MCF 10A (cell line): ENCODE results near the gene ALKBH2. TPM values are rescaled to one million over a fixed set of nuclear protein-coding genes. Genes with fewer than 3 reads are reported as not detected.

Experiments used
- Bru-seq: library from RNA; stranded (reverse); fragments of 400-500 nt; gene quantifications from one replicate; lab custom pipeline; 2021; lab: Mats Ljungman, UMichigan
- BruChase-seq, 2 experiments: library from RNA; stranded (reverse); fragments of 400-500 nt; gene quantifications; one replicate each; lab custom pipeline; 2021; lab: Mats Ljungman, UMichigan
- BruUV-seq: library from RNA; stranded (reverse); fragments of 400-500 nt; replicated peaks from 2 replicates; lab custom pipeline; 2021; lab: Mats Ljungman, UMichigan
- CTCF ChIA-PET: fragments of 300-600 bp; sonication (Branson Sonifier 250); formaldehyde crosslinking; extraction: SDS; loops from one replicate; lab custom pipeline; 2021; ENCODE audit warnings: antibody characterized with exemption, inconsistent platforms; lab: Yijun Ruan, JAX
- POLR2A ChIA-PET: fragments of 300-600, 350-650 bp; sonication (Branson Sonifier 250); formaldehyde crosslinking; extraction: SDS; loops from one replicate; lab custom pipeline; 2020; ENCODE audit warnings: antibody characterized with exemption, inconsistent platforms; lab: Yijun Ruan, JAX
- DNase-seq: peaks from one replicate; pipeline ENCODE4 v3.0.0-alpha.2; 2018; ENCODE audit not compliant: unreplicated experiment
- H3K27ac Mint-ChIP-seq: one replicate; pipeline ENCODE4 v1.8.0; 2022; ENCODE audit warnings: mild to moderate bottlenecking, low read depth, mixed read lengths; ENCODE audit not compliant: unreplicated experiment
- H3K27me3 Mint-ChIP-seq: one replicate; pipeline ENCODE4 v1.8.0; 2022; ENCODE audit warnings: mixed read lengths; ENCODE audit not compliant: insufficient read depth, unreplicated experiment
- H3K36me3 Mint-ChIP-seq: one replicate; pipeline ENCODE4 v1.8.0; 2022; ENCODE audit warnings: mild to moderate bottlenecking, moderate library complexity, mixed read lengths; ENCODE audit not compliant: insufficient read depth, unreplicated experiment
- H3K4me1 Mint-ChIP-seq: one replicate; pipeline ENCODE4 v1.8.0; 2022; ENCODE audit warnings: mixed read lengths; ENCODE audit not compliant: insufficient read depth, unreplicated experiment
- H3K4me3 Mint-ChIP-seq: one replicate; pipeline ENCODE4 v1.8.0; 2022; ENCODE audit warnings: mild to moderate bottlenecking, moderate library complexity, mixed read lengths; ENCODE audit not compliant: unreplicated experiment
- H3K9me3 Mint-ChIP-seq: one replicate; pipeline ENCODE4 v1.8.0; 2022; ENCODE audit warnings: mixed read lengths; ENCODE audit not compliant: unreplicated experiment
- intact Hi-C: fragments of 100-400 bp; cut with micrococcal nuclease; formaldehyde crosslinking; loops from 2 replicates; pipeline ENCODE4 v1.14.1; 2022
- long read RNA-seq: library from polyadenylated mRNA; stranded (forward); transcript quantifications from one replicate; pipeline ENCODE4 v2.0.0, GENCODE V29; 2022
- total RNA-seq: library from RNA; stranded (reverse); gene quantifications from 2 replicates; pipeline ENCODE4 v1.2.3, GENCODE V29; 2022
- TF ChIP-seq, protein P1 (sequence below): fragments of 200-600 bp; IDR thresholded peaks from one replicate; pipeline ENCODE4 v1.8.0; 2022; ENCODE audit warnings: antibody characterized with exemption, mild to moderate bottlenecking; ENCODE audit not compliant: unreplicated experiment

ALKBH2 gene
- total RNA-seq (38.9 and 48.9 TPM in 2 replicates), Bru-seq, nascent RNA (percentile 76 among the genes with signal in this experiment), BruChase-seq, experiment 1, labeled RNA remaining after a 6-hour chase (percentile 73 among the genes with signal in this experiment), BruChase-seq, experiment 2, labeled RNA remaining after a 2-hour chase (percentile 79 among the genes with signal in this experiment)
- long read RNA-seq, transcript ALKBH2-201 (4 exons, 1,030 nt) = major isoform, 27 of 79 reads
- long read RNA-seq, transcript ALKBH2-202 (4 exons, 1,159 nt) = minor isoform, 23 of 79 reads
- long read RNA-seq, partial matches to known transcripts = 12 of 79 reads
- long read RNA-seq, other reads (novel, unspliced or antisense) = 14 of 79 reads

DNA sequence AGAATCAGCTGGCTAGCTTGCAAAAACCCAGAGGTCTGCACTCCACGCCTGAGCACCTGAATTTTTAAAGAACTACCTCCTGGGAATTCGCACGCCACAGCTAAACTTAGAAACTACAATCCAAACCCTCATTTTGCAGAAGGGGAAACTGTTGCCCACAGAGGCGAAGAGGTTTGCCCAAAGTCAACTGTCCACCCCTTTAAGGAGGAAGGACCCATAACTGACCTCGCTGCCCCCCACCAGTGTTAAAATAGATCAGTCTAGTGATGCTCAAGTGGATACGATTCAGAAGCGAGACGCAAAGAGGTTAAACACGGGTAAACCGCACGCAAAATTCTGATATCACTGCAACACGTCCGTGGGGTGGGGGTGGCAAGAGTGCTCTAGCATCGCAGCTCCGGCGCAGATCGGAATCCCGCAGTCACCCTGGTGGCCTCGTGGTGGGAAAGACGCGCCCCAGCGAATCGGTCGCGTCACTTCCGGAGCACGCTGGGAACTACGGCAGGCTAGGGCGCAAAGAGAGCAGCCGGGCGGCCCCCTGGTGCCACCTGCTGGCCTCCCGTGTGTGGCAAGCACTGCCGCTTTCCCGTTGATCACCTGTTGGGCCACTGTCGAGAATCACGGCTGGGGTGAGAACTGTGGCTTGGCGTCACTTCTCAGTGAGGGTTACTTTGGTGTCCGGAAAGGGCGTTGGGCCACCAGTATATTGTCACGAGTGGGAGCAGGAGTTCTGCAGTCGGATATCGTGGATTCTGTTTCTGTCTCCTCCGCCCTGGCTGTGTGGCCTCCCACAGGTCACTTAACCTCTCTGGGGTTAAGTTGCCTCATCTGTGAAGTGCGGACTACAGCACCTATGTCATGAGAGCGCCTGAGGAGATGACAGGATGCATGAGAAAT lies at the start of gene ALKBH2:
Gene ALKBH2 (minus strand): TSS at position 451 of the 897 bp plus-strand sequence. CDS start 686 bp downstream, outside the sequence.
- Mint-ChIP-seq H3K4me3 (peak within 1 kb of the TSS; percentile 83), H3K4me1 (peaks cover 23% of the 10 kb centered on the region), H3K27ac (peak within 1 kb of the TSS; percentile 85), H3K27me3 (no peaks in the 10 kb centered on the region), H3K36me3 (peaks cover 41% of the 10 kb centered on the region), H3K9me3 (no peaks in the 10 kb centered on the region)
- POLR2A ChIA-PET = interaction anchor here (0.7 to 2.6 kb wide), 16 partner anchors 8 to 578 kb away, joined by 3 to 15 read pairs (median 4); partner anchors contain the start of genes ISCU, SART3 and SSH1
- TF ChIP-seq, protein P1, sequence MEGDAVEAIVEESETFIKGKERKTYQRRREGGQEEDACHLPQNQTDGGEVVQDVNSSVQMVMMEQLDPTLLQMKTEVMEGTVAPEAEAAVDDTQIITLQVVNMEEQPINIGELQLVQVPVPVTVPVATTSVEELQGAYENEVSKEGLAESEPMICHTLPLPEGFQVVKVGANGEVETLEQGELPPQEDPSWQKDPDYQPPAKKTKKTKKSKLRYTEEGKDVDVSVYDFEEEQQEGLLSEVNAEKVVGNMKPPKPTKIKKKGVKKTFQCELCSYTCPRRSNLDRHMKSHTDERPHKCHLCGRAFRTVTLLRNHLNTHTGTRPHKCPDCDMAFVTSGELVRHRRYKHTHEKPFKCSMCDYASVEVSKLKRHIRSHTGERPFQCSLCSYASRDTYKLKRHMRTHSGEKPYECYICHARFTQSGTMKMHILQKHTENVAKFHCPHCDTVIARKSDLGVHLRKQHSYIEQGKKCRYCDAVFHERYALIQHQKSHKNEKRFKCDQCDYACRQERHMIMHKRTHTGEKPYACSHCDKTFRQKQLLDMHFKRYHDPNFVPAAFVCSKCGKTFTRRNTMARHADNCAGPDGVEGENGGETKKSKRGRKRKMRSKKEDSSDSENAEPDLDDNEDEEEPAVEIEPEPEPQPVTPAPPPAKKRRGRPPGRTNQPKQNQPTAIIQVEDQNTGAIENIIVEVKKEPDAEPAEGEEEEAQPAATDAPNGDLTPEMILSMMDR = peak; percentile 88
- BruUV-seq = TSS peak; percentile 88
- CTCF ChIA-PET = interaction anchor here (0.6 to 2.0 kb wide), 31 partner anchors 9 to 1929 kb away, joined by 3 to 7 read pairs (median 3); partner anchors contain the start of gene SSH1
- intact Hi-C loops = loop anchor here (1.0 to 10.0 kb wide), 6 partner anchors 138 to 1101 kb away; partner anchors contain the start of gene SSH1
- peak; percentile 90 for DNase-seq

- H3K9me3 Mint-ChIP-seq = peaks cover 7% of the 10 kb centered on the region
- peak overlapping the region; percentile 66 for H3K27ac Mint-ChIP-seq
- H3K36me3 Mint-ChIP-seq = no peaks in the 10 kb centered on the region
- CTCF ChIA-PET = interaction anchor here (0.6 to 1.6 kb wide), 2 partner anchors 38 to 48 kb away, joined by 3 to 4 read pairs; partner anchors contain the start of gene ALKBH2
- BruUV-seq = no TSS peak
- TF ChIP-seq, protein P1 = no peak
- H3K4me3 Mint-ChIP-seq = no peak overlapping the region
- H3K4me1 Mint-ChIP-seq = peaks cover 5% of the 10 kb centered on the region
- H3K27me3 Mint-ChIP-seq = no peaks in the 10 kb centered on the region
- POLR2A ChIA-PET = interaction anchor here (0.7 kb wide), 1 partner anchor 13 kb away, joined by 3 read pairs; no protein-coding TSS in a partner anchor
- DNase-seq = no peak
- intact Hi-C loops = no loop called here
These were observed 47.3 kb upstream of the ALKBH2 start for GRCh38 chr12:109140560-109140959.

DNA sequence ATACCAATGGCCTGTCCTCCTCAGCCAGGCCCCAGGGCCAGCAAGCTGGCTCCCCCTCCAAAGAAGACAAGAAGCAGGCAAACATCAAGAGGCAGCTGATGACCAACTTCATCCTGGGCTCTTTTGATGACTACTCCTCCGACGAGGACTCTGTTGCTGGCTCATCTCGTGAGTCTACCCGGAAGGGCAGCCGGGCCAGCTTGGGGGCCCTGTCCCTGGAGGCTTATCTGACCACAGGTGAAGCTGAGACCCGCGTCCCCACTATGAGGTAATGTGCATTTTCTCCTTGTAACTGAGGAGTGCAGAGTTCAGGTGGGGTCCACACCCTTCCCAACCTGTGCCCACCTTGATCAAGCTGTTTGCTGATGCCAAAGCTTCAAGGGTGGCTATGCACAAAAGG lies 46.5 kb upstream of the ALKBH2 start:
- Mint-ChIP-seq H3K27ac (peak overlapping the region; percentile 66), H3K4me1 (peaks cover 10% of the 10 kb centered on the region), H3K27me3 (no peaks in the 10 kb centered on the region), H3K9me3 (peaks cover 7% of the 10 kb centered on the region), H3K36me3 (no peaks in the 10 kb centered on the region), H3K4me3 (no peak overlapping the region)
- BruUV-seq = no TSS peak
- ChIA-PET POLR2A (no interaction called here), CTCF (interaction anchor here (0.6 kb wide), 1 partner anchor 80 kb away, joined by 3 read pairs; no protein-coding TSS in a partner anchor)
- DNase-seq = no peak
- TF ChIP-seq, protein P1 = no peak
- intact Hi-C loops = loop anchor here (10.0 kb wide), 1 partner anchor 55 kb away; no protein-coding TSS in a partner anchor
